CD4-positive, alpha-beta T cell treated with Interleukin-4 for 4 hours (primary cell): ENCODE data around the gene OXER1.

ENCODE experiments used
- DNase-seq: peaks from one replicate; pipeline ENCODE4 v3.0.0-alpha.2; 2020

The OXER1 gene, protein sequence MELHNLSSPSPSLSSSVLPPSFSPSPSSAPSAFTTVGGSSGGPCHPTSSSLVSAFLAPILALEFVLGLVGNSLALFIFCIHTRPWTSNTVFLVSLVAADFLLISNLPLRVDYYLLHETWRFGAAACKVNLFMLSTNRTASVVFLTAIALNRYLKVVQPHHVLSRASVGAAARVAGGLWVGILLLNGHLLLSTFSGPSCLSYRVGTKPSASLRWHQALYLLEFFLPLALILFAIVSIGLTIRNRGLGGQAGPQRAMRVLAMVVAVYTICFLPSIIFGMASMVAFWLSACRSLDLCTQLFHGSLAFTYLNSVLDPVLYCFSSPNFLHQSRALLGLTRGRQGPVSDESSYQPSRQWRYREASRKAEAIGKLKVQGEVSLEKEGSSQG

DNA sequence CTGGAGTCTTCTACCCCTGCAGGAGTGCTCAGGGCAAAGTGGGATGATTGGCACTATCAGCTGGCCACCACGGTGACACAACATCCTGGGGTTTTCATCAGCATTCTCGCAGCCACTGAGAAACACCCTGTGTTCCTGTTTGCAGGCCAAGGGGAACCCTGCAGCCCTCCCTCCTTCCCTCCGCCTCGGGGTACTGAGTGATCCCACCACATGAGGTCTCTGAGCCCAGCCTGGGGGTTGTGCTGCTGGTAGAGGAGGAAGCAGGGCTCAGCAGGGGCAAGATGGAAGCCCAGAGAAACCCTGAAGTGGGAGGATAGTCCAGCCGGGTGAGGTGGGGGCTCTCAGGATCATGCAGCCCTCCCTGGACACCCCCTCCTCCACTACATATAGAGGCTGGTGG is at the start of gene OXER1:
Gene OXER1 (minus strand): TSS at position 40 of the 400 bp plus-strand sequence. CDS start 73 bp downstream, outside the sequence.
- DNase-seq: no peak

GRCh38 chr2:42812899-42813479 is 49.1 kb upstream of the OXER1 start:
- no peak for DNase-seq

GRCh38 chr2:42810971-42811811 is 47.3 kb upstream of the OXER1 start:
- peak; percentile 31 for DNase-seq

DNA sequence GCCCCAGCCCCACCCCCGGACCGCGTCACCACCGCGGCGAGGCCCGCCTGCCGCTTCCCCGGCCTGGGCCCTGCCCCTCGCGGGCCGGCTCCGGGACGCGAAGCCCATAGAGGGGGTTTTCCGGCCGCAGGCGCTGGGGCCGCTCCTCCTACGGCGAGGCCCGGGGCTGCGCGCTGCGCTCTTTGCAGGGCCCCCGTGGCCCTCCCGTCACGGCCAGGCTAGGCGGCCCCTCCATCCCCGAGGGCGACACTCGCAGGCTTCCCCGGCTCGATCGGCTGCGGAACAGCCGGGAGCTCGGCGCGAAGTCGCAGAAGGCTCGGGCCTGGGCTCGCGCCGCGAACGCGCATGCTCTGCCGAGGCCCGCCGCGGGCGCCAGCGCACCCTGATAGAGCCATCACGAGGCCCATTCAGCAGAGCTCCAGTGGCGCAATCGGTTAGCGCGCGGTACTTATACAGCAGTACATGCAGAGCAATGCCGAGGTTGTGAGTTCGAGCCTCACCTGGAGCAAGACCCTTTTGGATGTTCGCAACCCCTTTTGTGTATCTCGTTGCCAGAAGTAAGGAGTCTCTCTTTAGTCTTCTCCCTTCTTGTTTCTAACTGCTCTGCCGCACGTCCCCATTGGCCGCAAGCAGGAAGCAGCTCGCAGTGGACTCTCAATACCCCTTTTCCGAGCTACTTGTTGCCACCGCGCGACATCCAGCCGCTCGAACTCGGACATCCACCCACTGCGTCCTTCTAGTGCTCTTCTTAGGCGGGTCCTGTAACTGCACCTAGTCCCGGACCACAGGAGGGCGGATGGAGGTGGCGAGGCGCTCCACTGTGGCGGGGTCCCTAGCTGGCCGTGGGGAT is 46.4 kb upstream of the OXER1 start:
- peak; percentile 95 for DNase-seq

DNA sequence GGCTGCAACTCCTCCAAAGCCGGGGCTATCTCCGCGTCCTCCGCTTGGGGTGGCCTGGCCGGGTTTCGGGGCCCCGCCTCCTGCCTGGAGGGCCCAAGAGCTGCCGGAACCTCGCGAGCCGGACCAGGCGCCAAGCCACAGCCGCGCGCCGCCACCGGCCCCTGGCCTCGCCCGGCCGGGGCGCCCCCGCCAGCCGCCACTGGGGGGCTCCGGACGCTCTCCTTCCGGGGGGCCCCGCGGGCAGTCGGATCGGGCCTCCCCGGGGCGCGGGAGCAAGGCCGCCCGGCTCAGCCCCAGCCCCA is 45.8 kb upstream of the OXER1 start:
- DNase-seq: peak; percentile 58

GRCh38 chr2:42809131-42809818 is 45.3 kb upstream of the OXER1 start:
- no peak for DNase-seq

- DNase-seq: no peak
These were observed 44.4 kb upstream of the OXER1 start for GRCh38 chr2:42808301-42808700.

GRCh38 chr2:42806786-42807185 is 42.9 kb upstream of the OXER1 start:
- no peak for DNase-seq

- no peak for DNase-seq
These were observed 41.0 kb upstream of the OXER1 start for GRCh38 chr2:42804891-42805290.

DNA sequence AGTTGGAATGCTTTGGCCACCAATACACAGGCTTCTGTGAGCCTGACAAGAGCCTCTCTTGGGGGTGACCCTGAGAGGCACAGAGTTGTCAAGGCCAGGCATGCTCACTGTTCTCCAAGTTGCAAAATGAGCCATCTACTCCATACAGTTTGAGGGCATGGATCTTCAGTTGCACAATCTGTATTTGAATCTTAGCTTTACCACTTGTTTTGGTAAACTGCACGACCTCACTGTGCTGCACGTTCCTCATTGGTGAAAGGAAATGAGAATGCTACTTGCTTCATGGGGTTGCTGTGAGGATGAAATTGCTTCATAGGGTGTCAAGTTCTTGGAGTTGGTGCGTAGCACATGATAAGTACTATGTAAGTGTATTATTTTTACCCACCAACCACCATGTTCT is 40.4 kb upstream of the OXER1 start:
- DNase-seq: no peak

DNA sequence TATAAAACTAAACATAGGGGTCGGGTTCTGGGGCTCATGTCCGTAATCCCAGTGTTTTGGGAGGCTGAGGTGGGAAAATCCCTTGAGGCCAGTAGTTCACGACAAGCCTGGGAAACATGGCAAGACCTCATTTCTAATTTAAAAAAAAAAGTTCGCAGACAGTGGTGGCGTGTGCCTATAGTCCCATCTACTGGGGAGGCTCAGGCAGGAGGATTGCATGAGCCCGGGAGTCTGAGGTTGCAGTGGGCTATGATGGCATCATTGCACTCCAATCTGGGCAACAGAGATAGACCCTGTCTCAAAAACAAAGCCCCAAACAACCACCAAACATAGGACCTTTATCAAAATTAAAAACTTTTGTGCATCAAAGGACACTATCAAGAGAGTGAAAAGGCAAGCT is 38.2 kb upstream of the OXER1 start:
- no peak for DNase-seq

- no peak for DNase-seq
These were observed 37.4 kb upstream of the OXER1 start for GRCh38 chr2:42801381-42801780.

- DNase-seq: no peak
These were observed 37.0 kb upstream of the OXER1 start for GRCh38 chr2:42800981-42801380.

GRCh38 chr2:42800461-42800962 is 36.6 kb upstream of the OXER1 start:
- DNase-seq: no peak

GRCh38 chr2:42799881-42800280 is 35.9 kb upstream of the OXER1 start:
- no peak for DNase-seq

GRCh38 chr2:42797281-42797680 is 33.3 kb upstream of the OXER1 start:
- DNase-seq: no peak

GRCh38 chr2:42796427-42797248 is 32.7 kb upstream of the OXER1 start:
- DNase-seq: no peak

DNA sequence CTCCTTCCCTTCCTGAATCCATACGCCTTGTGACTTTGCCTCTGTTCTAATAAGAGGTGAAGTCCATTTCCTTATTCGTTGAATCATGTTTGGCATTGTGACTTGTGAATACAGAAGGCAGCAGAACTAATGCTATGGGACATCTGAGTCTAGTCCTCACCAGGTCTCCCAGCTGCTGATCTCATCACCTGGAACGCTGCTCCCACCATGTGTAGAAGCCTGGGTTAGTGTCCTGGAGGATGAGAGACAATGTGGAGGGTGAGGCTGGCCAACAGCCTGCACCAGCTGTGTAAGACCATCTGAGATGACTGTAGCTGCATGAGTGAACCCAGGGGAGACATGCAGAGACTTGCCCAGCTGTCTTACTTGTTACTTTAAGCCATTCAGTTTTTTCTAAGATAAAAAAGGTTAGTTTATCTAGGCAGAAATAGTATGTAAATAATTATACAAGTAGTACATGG is 31.9 kb upstream of the OXER1 start:
- DNase-seq: no peak

DNA sequence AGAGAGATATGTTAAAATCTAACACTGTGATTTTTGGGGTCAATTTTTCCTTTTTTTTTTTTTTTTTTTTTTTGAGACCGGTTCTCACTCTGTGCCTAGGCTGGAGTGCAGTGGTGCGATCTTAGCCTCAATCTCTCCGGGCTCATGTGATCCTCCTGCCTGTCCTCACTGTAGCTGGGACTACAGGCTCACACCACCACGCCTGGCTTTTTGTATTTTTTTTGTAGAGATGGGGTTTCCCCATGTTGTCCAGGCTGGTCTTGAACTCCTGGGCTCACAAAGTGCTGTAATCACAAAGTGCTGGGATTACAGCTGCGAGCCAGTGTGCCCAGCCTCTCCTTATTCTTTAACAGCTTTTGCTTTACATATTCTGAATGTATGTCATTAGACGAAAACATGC is 31.3 kb upstream of the OXER1 start:
- no peak for DNase-seq

DNA sequence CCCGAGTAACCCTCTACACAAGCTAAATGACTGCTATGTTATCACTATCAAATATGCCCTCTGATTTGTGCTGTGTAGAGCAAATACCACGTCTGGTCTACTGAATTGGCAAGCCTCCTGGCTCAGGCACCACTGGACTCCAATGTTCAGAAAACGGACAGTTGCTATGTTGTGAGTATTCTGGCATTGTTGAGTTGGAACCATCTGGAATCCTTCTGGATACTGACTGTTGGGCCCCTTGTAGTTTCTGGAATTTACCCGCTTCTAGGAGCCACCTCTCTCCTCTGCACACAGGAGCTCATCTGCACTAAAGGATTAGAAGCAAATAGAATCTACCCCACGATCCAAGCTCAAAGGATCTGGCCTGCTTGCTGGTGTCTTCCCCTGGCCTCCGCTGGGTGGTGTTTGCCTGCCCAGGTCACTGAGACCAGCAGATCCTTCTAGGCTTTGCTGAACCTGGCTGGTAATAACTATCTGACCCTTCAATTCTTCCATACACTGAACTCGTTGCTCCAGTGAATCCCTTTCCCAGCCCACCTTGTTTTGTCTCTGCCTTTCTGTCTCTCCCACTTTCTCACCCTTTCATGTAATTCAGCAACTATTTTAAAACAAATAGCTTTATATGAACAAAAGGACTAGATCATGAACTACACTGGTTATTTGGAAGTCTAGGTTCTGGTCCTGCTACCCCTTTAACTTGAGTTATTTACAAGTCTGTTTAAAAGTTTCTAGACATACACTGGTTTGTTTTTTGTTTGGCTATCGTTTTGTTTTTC is 30.5 kb upstream of the OXER1 start:
- no peak for DNase-seq
